HepG2 (cell line): ENCODE measurements around the gene VPS52. TPM values are rescaled to one million over a fixed set of nuclear protein-coding genes. Genes with fewer than 3 reads are reported as not detected.

Source experiments
- ATAC-seq: fragments of 200-7000 bp; cut with Tn5 transposase; 3 replicates; pipeline ENCODE4 v1.9.1; 2020; ENCODE audit warnings: mild to moderate bottlenecking, moderate library complexity
- BruUV-seq: library from RNA; stranded (reverse); fragments of 400-500 nt; replicated peaks from 2 replicates; lab custom pipeline; 2021; lab: Mats Ljungman, UMichigan
- CTCF ChIA-PET: fragments of 300-600 bp; formaldehyde crosslinking; extraction: SDS; loops from one replicate; lab custom pipeline; 2021; ENCODE audit warnings: low total read pairs, inconsistent platforms, low intra/inter-chr PET ratio; lab: Yijun Ruan, JAX
- POLR2A ChIA-PET: fragments of 350-600 bp; sonication (Branson Sonifier 250); formaldehyde crosslinking; loops from one replicate; lab custom pipeline; 2020; ENCODE audit warnings: antibody characterized with exemption, inconsistent platforms; lab: Yijun Ruan, JAX
- DNase-seq: peaks from one replicate; pipeline ENCODE4 v3.0.0-alpha.2; 2015; ENCODE audit warnings: low spot score
- FAIRE-seq: peaks from 3 replicates; lab custom pipeline; 2011; peaks lifted over from hg19 to GRCh38; lab: Jason Lieb, UNC
- H2AFZ ChIP-seq: one replicate; pipeline ENCODE4 v1.6.1; 2011; ENCODE audit warnings: low read length, inconsistent platforms
- H3K27ac ChIP-seq: fragments of 300-600 bp; 3 replicates; pipeline ENCODE4 v1.8.0; 2011; ENCODE audit warnings: mixed run types, mild to moderate bottlenecking, mixed read lengths, low read length, inconsistent platforms; ENCODE audit not compliant: insufficient read depth; ENCODE audit errors: extremely low read length
- H3K27me3 ChIP-seq, 2 experiments: fragments of 200-600 bp in 1 of 2; 2 replicates in 1 of 2; 3 replicates in 1 of 2; pipeline versions ENCODE4 v1.6.0 to v1.8.0; 2011; ENCODE audit warnings: low read length in 2 of 2, mild to moderate bottlenecking in 2 of 2, moderate library complexity in 2 of 2, inconsistent platforms in 1 of 2; ENCODE audit not compliant: insufficient read depth in 2 of 2, control insufficient read depth in 1 of 2
- H3K36me3 ChIP-seq, 2 experiments: fragments of 200-600 bp in 1 of 2; replicated peaks in 1 of 2; 2 replicates in 1 of 2; 3 replicates in 1 of 2; pipeline versions ENCODE4 v1.5.1 to v1.8.0; 2011; ENCODE audit warnings: low read length in 2 of 2, inconsistent platforms in 1 of 2; ENCODE audit not compliant: insufficient read depth in 2 of 2, control insufficient read depth in 1 of 2
- H3K4me1 ChIP-seq: 2 replicates; pipeline ENCODE4 v1.5.1; 2012; ENCODE audit warnings: low read length, inconsistent platforms; ENCODE audit not compliant: insufficient read depth
- H3K4me2 ChIP-seq: 2 replicates; pipeline ENCODE4 v1.6.0; 2011; ENCODE audit warnings: low read depth, low read length, inconsistent platforms
- H3K4me3 ChIP-seq, 3 experiments: fragments of 200-600 bp in 1 of 3; sonication (generic), shearing (Covaris generic) in 1 of 3; replicated peaks in 1 of 3; 2 replicates each; pipeline ENCODE4 v1.5.1; 2011 to 2016; ENCODE audit warnings: low read length in 3 of 3, inconsistent platforms in 2 of 3, low read depth in 2 of 3, mild to moderate bottlenecking in 2 of 3, control low read depth in 1 of 3, mixed read lengths in 1 of 3; ENCODE audit not compliant: insufficient read depth in 1 of 3
- H3K79me2 ChIP-seq: one replicate; pipeline ENCODE4 v1.6.1; 2011; ENCODE audit warnings: low read length, inconsistent platforms; ENCODE audit not compliant: insufficient read depth
- H3K9ac ChIP-seq: 2 replicates; pipeline ENCODE4 v1.6.0; 2011; ENCODE audit warnings: mild to moderate bottlenecking, low read depth, low read length, inconsistent platforms; ENCODE audit not compliant: insufficient read depth
- H3K9me3 ChIP-seq: 2 replicates; pipeline ENCODE4 v1.5.1; 2012; ENCODE audit warnings: mild to moderate bottlenecking, low read length
- H4K20me1 ChIP-seq: 2 replicates; pipeline ENCODE4 v1.6.0; 2011; ENCODE audit warnings: inconsistent platforms, mild to moderate bottlenecking, low read length, moderate library complexity; ENCODE audit not compliant: insufficient read depth
- ASH2L ChIP-seq: fragments of 300-600, 200-600 bp; sonication (generic); IDR thresholded peaks from 2 replicates; pipeline ENCODE4 v1.7.0; 2017; ENCODE audit warnings: low read depth, mild to moderate bottlenecking, moderate library complexity, mixed read lengths, low read length; ENCODE audit not compliant: insufficient read length
- E2F1 ChIP-seq: sonication (generic); formaldehyde crosslinking; IDR thresholded peaks from 2 replicates; pipeline ENCODE4 v1.5.0; 2020; ENCODE audit warnings: missing genetic modification reagents
- E2F5 ChIP-seq: sonication (generic); formaldehyde crosslinking; conservative IDR thresholded peaks from 2 replicates; pipeline ENCODE4 v1.4.0; 2020; ENCODE audit warnings: missing genetic modification reagents
- HIC2 ChIP-seq: sonication (generic); formaldehyde crosslinking; IDR thresholded peaks from 2 replicates; pipeline ENCODE4 v1.9.0; 2022; ENCODE audit warnings: low read depth, missing genetic modification reagents
- KAT7 ChIP-seq: IDR thresholded peaks from 2 replicates; pipeline ENCODE4 v1.6.1; 2018; ENCODE audit warnings: borderline replicate concordance, missing compliant biosample characterization
- POGZ ChIP-seq: sonication (generic); formaldehyde crosslinking; IDR thresholded peaks from 2 replicates; pipeline ENCODE4 v1.4.0; 2020; ENCODE audit warnings: mild to moderate bottlenecking, missing genetic modification reagents
- RAD51 ChIP-seq: fragments of 450-650 bp; IDR thresholded peaks from 2 replicates; pipeline ENCODE4 v1.6.1; 2016; ENCODE audit warnings: borderline replicate concordance
- RBAK ChIP-seq: sonication (generic); formaldehyde crosslinking; IDR thresholded peaks from 2 replicates; pipeline ENCODE4 v1.5.1; 2020; ENCODE audit warnings: mild to moderate bottlenecking, missing genetic modification reagents
- TCF12 ChIP-seq, 2 experiments: fragments of 450-650 bp in 1 of 2; sonication (generic) in 1 of 2; formaldehyde crosslinking in 1 of 2; IDR thresholded peaks; 2 replicates each; pipeline versions ENCODE4 v1.6.1 to v1.8.0; 2017 to 2022; ENCODE audit warnings: antibody characterized with exemption in 1 of 2, mild to moderate bottlenecking in 1 of 2, missing genetic modification reagents in 1 of 2, moderate library complexity in 1 of 2
- TRIM22 ChIP-seq: fragments of 450-650 bp; IDR thresholded peaks from 2 replicates; pipeline ENCODE4 v1.6.1; 2017
- ZNF124 ChIP-seq: sonication (generic); formaldehyde crosslinking; IDR thresholded peaks from 2 replicates; pipeline ENCODE4 v1.4.0; 2020; ENCODE audit warnings: missing genetic modification reagents
- ZNF263 ChIP-seq: sonication (generic); formaldehyde crosslinking; IDR thresholded peaks from 2 replicates; pipeline ENCODE4 v1.4.0; 2020; ENCODE audit warnings: missing genetic modification reagents
- ZNF629 ChIP-seq: sonication (generic); formaldehyde crosslinking; conservative IDR thresholded peaks from 2 replicates; pipeline ENCODE4 v1.5.0; 2020; ENCODE audit warnings: missing genetic modification reagents
- ZNF724P ChIP-seq: sonication (generic); formaldehyde crosslinking; IDR thresholded peaks from 2 replicates; pipeline ENCODE4 v1.8.0; 2022; ENCODE audit warnings: missing genetic modification reagents, borderline replicate concordance
- ZSCAN30 ChIP-seq: sonication (generic); formaldehyde crosslinking; IDR thresholded peaks from 2 replicates; pipeline ENCODE4 v1.5.0; 2020; ENCODE audit warnings: mild to moderate bottlenecking, missing genetic modification reagents
- WGBS: methylation state at CpG from one replicate; pipeline ENCODE4 v1.1.6; 2017; ENCODE audit warnings: low lambda C conversion rate; 5-methylcytosine and 5-hydroxymethylcytosine counted together
- in situ Hi-C: cut with HindIII; loops from 2 replicates; pipeline ENCODE4 v1.10.0; 2017; ENCODE audit warnings: low pct_unique_long_range_greater_than_20kb; ENCODE audit not compliant: extremely low pct_ligation_motif_present
- intact Hi-C: fragments of 100-400 bp; cut with micrococcal nuclease; formaldehyde crosslinking; loops from one replicate; pipeline ENCODE4 v1.10.0; 2022; ENCODE audit not compliant: unreplicated experiment
- polyA plus RNA-seq, 8 experiments: library from polyadenylated mRNA; depleted of rRNA in 3 of 8; stranded (reverse) in 7 of 8; unstranded in 1 of 8; fragments of >200 nt; fragmentation: Illumina TruSeq in 4 of 8; extraction: Trizol in 4 of 8; gene quantifications; 2 replicates each; pipeline versions ENCODE4 v1.2.1 to v1.2.3, GENCODE V29; 2011 to 2016; ENCODE audit warnings: low read depth in 4 of 8, missing spikeins in 1 of 8, mixed read lengths in 1 of 8; ENCODE audit not compliant: insufficient read depth in 1 of 8
- total RNA-seq, 5 experiments: library from RNA; depleted of rRNA; stranded (reverse); fragments of >200 nt; fragmentation: Illumina TruSeq; extraction: Trizol; gene quantifications; 2 replicates each; pipeline ENCODE4 v1.2.3, GENCODE V29; 2016; ENCODE audit warnings: low read depth in 1 of 5

VPS52 gene
- total and polyA plus RNA-seq, 2 of the 13 experiments (the other 11 are each of a cell fraction or from before 2014, with no cell fraction given) = 48.9 to 85.5 TPM

- TF ChIP-seq HIC2 (CRISPR knock-in tag) = no peak
Observed at GRCh38 chr6:33317419-33317668, 45.7 kb upstream of the VPS52 start (continued).

- CTCF ChIA-PET = no interaction called here
- Histone ChIP-seq H3K4me3 (peak overlapping the region in 2 of 3 experiments; percentile 71 to 79; a peak in 5 of 6 replicates), H3K36me3 (peaks cover 5 to 31% of the 10 kb centered on the region in 2 experiments), H3K27me3 (no peaks in the 10 kb centered on the region; a peak in 1 of 5 replicates), H3K79me2 (peaks cover 31% of the 10 kb centered on the region), H3K9ac (peak overlapping the region; percentile 34; the same call in 1 of the 2 replicates), H3K4me2 (peak overlapping the region; percentile 72), H3K4me1 (peaks cover 57% of the 10 kb centered on the region), H3K27ac (peak overlapping the region; percentile 41), H4K20me1 (peaks cover 3% of the 10 kb centered on the region; the same call in 1 of the 2 replicates), H3K9me3 (no peaks in the 10 kb centered on the region), H2AFZ (no peak overlapping the region)
- WGBS = 92% methylated on average over 19 of the region's 19 CpGs
- POLR2A ChIA-PET = interaction anchor here (1.0 to 3.9 kb wide), 16 partner anchors 12 to 1121 kb away, joined by 3 to 57 read pairs (median 8); partner anchors contain the start of genes B3GALT4, CUTA, PFDN6 and RGL2
- intact Hi-C loops (no loop called here), in situ Hi-C loops (no loop called here)
- FAIRE-seq (no peak), DNase-seq (no peak), ATAC-seq (no peak)
- BruUV-seq = TSS peak; percentile 34
- no peak for TF ChIP-seq E2F1 (CRISPR knock-in tag)
- peak; percentile 71 for TF ChIP-seq ZNF629 (CRISPR knock-in tag)
- TF ChIP-seq ZSCAN30 = no peak
- no peak for TF ChIP-seq ASH2L
- no peak for TF ChIP-seq KAT7
- no peak for TF ChIP-seq E2F5 (CRISPR knock-in tag)
- TF ChIP-seq ZNF124 (CRISPR knock-in tag) = no peak
- TF ChIP-seq RBAK = no peak
- TF ChIP-seq POGZ (CRISPR knock-in tag) = peak; percentile 8; the same call in 1 of the 2 replicates
- TF ChIP-seq TCF12 (IDR thresholded peaks at IDR 0.05) = no peak
- TF ChIP-seq TCF12 (CRISPR knock-in tag; IDR thresholded peaks at IDR 0.05) = 0 out of 2 replicates have a peak, but pooled peaks have one; percentile 37
- TF ChIP-seq TRIM22 = no peak
- TF ChIP-seq ZNF263 (CRISPR knock-in tag) = no peak
- TF ChIP-seq ZNF724P (CRISPR knock-in tag) = no peak
- TF ChIP-seq RAD51 = no peak
Observed at GRCh38 chr6:33316603-33317418, 45.1 kb upstream of the VPS52 start.
